Stimulated activated CD8-positive, alpha-beta memory T cell treated with anti-CD3 and anti-CD28 coated beads, Interleukin-12 subunit alpha, Interleukin-12 subunit beta, amount 100 ng/mL, for 4 hours (primary cell): ENCODE measurements around the gene ABCC10.
"Not testable (repeated sequence)": the region's sequence is repeated elsewhere in the genome, so short reads cannot be mapped to it uniquely, and the experiment has no call there.

Experiments
- DNase-seq: peaks from one replicate; pipeline ENCODE4 v3.0.0-alpha.2; 2020; ENCODE audit warnings: low read depth

The ABCC10 gene

GRCh38 chr6:43412541-43412940 lies 14.8 kb upstream of the ABCC10 start:
- no peak for DNase-seq

DNA sequence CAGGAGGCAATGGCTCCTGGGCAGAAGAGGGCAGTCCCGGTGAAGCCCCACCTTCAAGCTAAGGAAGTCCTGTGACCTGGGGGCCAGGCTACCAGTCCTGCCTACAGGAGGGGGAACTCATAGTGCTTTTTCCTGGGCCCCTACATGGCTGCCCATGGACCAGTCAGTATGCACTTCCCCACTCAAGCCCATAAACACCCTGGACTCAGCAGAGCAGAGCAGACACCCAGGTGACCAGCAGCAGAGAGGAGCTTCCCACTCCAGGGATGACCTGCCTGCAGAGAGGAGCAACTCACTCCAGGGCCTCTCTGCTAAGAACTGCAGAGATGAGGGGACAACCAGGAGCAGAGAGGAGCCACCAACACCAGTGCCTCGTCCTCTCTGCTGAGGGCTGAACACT lies 14.3 kb upstream of the ABCC10 start:
- no peak for DNase-seq

DNA sequence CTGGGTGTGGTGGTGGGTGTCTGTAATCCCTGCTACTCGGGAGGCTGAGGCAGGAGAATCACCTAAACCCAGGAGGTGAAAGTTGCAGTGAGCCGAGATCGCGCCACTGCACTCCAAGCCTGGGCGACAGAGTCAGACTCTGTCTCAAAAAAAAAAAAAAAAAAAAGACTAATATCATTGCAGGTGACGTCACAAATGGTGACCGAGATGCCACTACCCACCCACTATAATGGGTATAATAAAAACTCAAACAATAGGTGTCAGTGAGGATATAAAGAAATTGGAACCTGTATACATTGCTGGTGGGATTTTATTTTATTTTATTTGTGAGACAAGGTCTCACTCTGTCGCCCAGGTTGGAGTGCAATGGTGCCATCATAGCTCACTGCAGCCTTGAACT lies 12.1 kb upstream of the ABCC10 start:
- not testable (repeated sequence) for DNase-seq

DNA sequence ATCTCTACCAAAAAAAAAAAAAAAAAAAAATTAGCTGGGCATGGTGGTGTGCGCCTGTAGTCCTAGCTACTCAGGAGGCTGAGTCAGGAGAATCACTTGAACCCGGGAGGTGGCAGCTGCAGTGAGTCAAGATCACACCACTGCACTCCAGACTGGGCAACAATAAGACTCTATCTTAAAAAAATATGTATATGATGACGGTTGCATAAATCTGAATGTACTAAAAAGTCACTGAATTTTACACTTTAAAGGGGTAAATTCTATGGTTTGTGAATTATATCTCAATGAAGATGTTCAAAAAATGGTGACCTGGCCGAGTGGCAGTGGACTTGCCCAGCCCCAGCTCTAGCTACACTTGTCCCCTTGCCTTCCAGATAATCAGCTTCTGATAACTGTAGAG lies 10.4 kb upstream of the ABCC10 start:
- DNase-seq = no peak

- no peak for DNase-seq
These were observed 7.2 kb upstream of the ABCC10 start for GRCh38 chr6:43420012-43420709.

- no peak for DNase-seq
These were observed 5.5 kb upstream of the ABCC10 start for GRCh38 chr6:43421831-43422230.

- not testable (repeated sequence) for DNase-seq
These were observed 2.3 kb upstream of the ABCC10 start for GRCh38 chr6:43425083-43425482.

- DNase-seq = no peak
These were observed 374 bp upstream of the ABCC10 start for GRCh38 chr6:43426928-43427405.

GRCh38 chr6:43428112-43428570 lies 800 bp downstream of the ABCC10 start:
- DNase-seq = no peak

DNA sequence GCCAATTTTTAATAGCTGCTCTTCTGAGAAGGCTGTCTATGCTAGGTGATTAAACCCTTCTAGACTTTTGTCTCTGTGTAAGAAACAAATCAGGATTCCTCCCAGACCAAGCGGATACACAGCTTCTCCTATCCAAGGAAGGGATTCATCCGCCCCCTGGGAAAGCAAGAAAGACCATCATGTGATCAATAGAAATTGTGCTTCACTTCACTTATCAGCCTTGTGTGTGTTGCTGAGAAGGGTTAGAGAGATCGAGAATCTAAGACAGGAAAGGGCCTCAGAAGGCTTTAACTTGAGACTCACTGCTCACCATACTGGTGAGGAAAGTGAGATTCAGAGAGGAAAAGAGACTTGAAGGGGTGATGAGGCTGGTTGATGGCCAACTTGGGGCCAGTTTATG lies 1.5 kb downstream of the ABCC10 start:
- DNase-seq = no peak

GRCh38 chr6:43432009-43432945 lies 4.9 kb downstream of the ABCC10 start:
- DNase-seq = no peak

DNA sequence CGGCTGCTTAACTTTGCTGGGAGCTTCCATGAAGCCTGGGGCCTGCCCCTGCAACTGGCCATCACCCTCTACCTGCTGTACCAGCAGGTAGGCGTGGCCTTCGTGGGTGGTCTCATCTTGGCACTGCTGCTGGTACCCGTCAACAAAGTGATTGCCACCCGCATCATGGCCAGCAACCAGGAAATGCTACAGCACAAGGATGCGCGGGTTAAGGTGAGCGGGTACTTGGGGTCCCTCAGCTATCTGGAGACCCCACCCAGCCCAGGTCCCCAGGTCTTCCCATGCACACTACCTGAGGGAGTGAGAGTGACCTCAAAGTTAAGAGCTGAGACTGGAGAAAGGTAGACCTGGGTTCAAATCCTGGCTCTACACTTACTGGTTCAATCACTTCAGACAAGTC lies 5.8 kb downstream of the ABCC10 start:
- DNase-seq = no peak

GRCh38 chr6:43434001-43434840 lies 6.9 kb downstream of the ABCC10 start:
- DNase-seq = no peak

DNA sequence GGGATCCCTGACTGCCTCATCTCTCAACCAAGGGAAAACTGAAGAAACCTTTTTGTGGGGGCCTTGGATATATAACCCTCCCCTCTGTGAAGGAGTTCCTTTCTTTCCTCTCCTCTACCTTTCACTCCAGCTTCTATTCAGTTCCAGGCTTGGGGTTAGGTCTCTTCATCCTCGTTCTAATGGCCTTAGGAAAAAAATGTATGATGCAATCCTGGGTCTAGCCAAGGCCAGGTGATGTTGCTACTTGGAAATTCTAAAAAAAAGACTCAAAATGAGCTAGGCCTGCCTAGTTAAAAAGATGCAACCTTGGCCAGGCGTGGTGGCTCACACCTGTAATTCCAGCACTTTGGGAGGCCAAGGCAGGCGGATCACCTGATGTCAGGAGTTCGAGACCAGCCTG lies 7.6 kb downstream of the ABCC10 start:
- no peak for DNase-seq

DNA sequence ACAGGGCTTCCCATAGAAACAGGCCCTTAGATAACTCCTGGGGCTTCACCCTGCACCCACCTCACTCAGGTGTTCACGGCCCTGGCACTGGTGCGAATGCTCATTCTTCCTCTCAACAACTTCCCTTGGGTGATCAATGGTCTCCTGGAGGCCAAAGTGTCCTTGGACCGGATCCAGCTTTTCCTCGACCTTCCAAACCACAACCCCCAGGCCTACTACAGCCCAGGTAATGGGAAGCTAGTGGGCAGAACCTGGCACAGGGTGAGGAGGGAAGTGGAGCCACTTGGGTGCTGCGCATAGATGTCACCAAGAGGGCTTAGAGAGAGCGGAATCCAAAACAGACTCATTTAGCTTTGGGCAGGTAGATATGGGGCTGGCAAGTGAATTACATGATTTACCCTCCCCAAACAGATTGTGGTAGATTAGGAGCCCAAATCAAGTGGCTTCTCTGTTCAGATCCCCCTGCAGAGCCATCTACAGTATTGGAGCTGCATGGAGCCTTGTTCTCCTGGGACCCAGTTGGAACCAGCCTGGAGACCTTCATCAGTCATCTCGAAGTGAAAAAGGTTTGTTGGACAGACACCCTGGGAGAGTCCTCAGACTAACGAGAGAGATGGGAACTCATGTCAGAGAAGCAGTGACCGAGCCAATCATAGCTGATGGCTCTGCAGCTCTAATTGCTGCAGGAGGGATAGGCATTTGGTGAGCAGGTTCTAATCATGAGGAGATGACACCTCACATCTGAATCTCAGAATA lies 8.5 kb downstream of the ABCC10 start:
- no peak for DNase-seq

DNA sequence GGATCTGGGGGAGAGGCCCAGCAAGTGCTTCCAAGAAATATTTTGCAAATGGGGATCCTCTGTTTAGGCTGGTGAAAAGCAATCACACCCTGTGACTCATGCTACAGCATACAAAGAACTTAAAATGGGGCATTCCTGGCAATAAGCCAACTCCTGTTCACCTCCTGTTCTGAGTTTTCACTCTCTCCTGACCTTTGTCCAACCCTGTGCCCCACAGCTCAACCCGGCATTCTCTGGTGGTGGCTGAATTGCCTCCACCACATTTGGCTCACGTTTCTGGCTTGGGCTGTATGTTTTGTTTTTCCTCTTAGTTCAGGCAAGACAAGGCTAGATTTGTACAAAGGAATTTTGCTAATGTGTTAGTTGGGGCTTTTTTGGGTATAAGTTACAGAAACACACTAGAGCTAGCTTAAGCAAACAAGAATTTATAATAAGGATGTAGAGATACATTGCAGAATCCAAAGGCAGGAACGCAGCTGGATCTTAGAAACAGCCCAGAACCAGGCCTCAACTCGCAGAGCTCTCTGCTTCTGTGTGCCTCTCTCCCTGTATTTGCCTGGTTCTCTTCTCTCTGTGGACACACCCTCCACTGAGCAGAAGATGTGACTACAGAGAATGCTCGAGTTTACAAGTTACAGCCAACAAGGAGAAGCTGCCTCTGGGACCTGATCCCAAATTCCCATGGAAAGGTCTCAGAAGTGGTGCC lies 9.4 kb downstream of the ABCC10 start:
- DNase-seq = no peak

DNA sequence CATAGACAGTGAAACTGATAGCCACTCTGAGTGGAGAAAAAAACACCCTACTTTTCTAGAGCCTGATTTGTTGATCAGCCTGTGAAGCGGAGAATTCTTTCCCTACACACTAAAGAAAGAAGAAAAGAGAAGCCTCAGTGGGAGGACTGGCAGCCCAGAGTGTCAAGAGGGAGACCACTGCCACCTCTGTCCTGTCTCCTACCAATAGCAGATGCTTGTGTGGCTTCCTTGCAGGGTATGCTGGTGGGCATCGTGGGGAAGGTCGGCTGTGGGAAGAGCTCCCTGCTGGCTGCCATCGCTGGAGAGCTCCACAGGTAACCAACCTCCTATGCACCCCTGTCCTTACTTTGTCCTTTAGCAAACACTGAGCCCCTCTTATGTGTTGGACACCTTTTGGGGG lies 10.4 kb downstream of the ABCC10 start:
- no peak for DNase-seq

GRCh38 chr6:43442935-43443334 lies 15.6 kb downstream of the ABCC10 start:
- no peak for DNase-seq

GRCh38 chr6:43444036-43444435 lies 16.7 kb downstream of the ABCC10 start:
- no peak for DNase-seq

DNA sequence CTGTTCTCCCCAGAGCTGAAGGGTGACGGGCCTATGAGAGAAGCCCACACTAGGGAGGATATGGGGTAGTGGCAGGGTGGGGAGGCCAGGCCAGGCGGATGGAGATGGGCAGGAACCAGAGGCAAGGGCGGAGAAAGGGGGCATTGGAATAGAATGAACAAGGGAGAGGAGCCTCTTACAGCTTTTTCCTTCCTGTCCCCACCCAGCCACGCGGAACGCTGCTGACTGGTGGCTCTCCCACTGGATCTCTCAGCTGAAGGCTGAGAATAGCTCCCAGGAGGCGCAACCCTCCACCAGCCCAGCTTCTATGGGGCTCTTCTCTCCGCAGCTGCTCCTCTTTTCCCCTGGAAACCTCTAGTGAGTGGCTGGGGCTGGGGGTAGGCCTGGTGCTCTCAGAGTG lies 17.2 kb downstream of the ABCC10 start:
- no peak for DNase-seq

DNA sequence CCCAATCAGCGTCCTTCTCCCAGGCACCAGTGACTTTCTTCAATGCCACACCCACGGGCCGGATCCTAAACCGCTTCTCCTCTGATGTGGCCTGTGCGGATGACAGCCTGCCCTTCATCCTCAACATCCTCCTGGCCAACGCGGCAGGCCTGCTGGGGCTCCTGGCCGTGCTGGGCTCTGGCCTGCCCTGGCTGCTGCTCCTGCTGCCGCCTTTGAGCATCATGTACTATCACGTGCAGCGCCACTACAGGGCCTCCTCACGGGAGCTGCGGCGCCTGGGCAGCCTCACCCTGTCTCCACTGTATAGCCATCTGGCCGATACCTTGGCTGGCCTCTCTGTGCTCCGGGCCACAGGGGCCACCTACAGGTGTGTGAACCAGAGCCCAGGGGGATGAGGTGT lies 18.2 kb downstream of the ABCC10 start:
- DNase-seq = no peak
